IMR-90 (cell line): Measurements from ENCODE around the gene OR5H15. TPM values are rescaled to one million over a fixed set of nuclear protein-coding genes. Genes with fewer than 3 reads are reported as not detected.

Experiments used
- ATAC-seq: fragments of 200-7000 bp; cut with Tn5 transposase; 2 replicates; pipeline ENCODE4 v1.9.1; 2020; ENCODE audit warnings: low read depth, mild to moderate bottlenecking, moderate library complexity
- BruUV-seq: library from RNA; stranded (reverse); fragments of 400-500 nt; replicated peaks from 2 replicates; lab custom pipeline; 2021; lab: Mats Ljungman, UMichigan
- CTCF ChIA-PET: fragments of 300-600 bp; formaldehyde crosslinking; extraction: SDS; loops from one replicate; lab custom pipeline; 2021; ENCODE audit warnings: antibody characterized with exemption; lab: Yijun Ruan, JAX
- POLR2A ChIA-PET: fragments of 300-600 bp; sonication (Branson Sonifier 250); formaldehyde crosslinking; loops from one replicate; lab custom pipeline; 2022; ENCODE audit warnings: antibody characterized with exemption; ENCODE audit not compliant: unreplicated experiment; lab: Charles Lee
- DNase-seq: peaks from one replicate; pipeline ENCODE4 v3.0.0; 2013
- H2AFZ ChIP-seq: replicated peaks from 2 replicates; pipeline ENCODE3; 2013; ENCODE audit warnings: low read length, mild to moderate bottlenecking; ENCODE audit not compliant: poor library complexity
- H2AK5ac ChIP-seq: 2 replicates; pipeline ENCODE4 v1.6.1; 2013; ENCODE audit warnings: low read depth, low read length, inconsistent platforms
- H2AK9ac ChIP-seq: replicated peaks from 2 replicates; pipeline ENCODE3; 2013; ENCODE audit warnings: mild to moderate bottlenecking, low read depth, low read length, moderate library complexity; ENCODE audit not compliant: poor library complexity
- H2BK120ac ChIP-seq: 2 replicates; pipeline ENCODE4 v1.6.1; 2013; ENCODE audit warnings: low read depth, low read length, inconsistent platforms
- H2BK15ac ChIP-seq: 3 replicates; pipeline ENCODE4 v1.6.1; 2013; ENCODE audit warnings: low read depth, low read length, inconsistent platforms
- H2BK20ac ChIP-seq: 2 replicates; pipeline ENCODE4 v1.6.1; 2013; ENCODE audit warnings: low read depth, mild to moderate bottlenecking, inconsistent platforms, low read length, moderate library complexity
- H2BK5ac ChIP-seq: 2 replicates; pipeline ENCODE4 v1.6.1; 2013; ENCODE audit warnings: mild to moderate bottlenecking, low read depth, low read length, inconsistent platforms; ENCODE audit not compliant: poor library complexity, severe bottlenecking
- H3K14ac ChIP-seq: replicated peaks from 2 replicates; pipeline ENCODE4 v1.6.1; 2013; ENCODE audit warnings: low read depth, low read length, inconsistent platforms
- H3K18ac ChIP-seq: 2 replicates; pipeline ENCODE4 v1.6.1; 2013; ENCODE audit warnings: low read depth, low read length, control low read depth
- H3K23ac ChIP-seq: 2 replicates; pipeline ENCODE4 v1.6.1; 2013; ENCODE audit warnings: low read depth, low read length, inconsistent platforms
- H3K27ac ChIP-seq: 2 replicates; pipeline ENCODE4 v1.5.1; 2013; ENCODE audit warnings: mild to moderate bottlenecking, control low read depth, low read length; ENCODE audit not compliant: insufficient read depth
- H3K27me3 ChIP-seq: 2 replicates; pipeline ENCODE4 v1.6.1; 2013; ENCODE audit warnings: low read length; ENCODE audit not compliant: control insufficient read depth, insufficient read depth
- H3K36me3 ChIP-seq: 2 replicates; pipeline ENCODE4 v1.6.1; 2013; ENCODE audit warnings: low read length, mixed read lengths; ENCODE audit not compliant: control insufficient read depth, insufficient read depth
- H3K4ac ChIP-seq: 2 replicates; pipeline ENCODE4 v1.6.1; 2013; ENCODE audit warnings: low read depth, low read length, inconsistent platforms
- H3K4me1 ChIP-seq: 2 replicates; pipeline ENCODE4 v1.6.1; 2013; ENCODE audit warnings: low read length, mixed read lengths; ENCODE audit not compliant: control insufficient read depth, insufficient read depth
- H3K4me2 ChIP-seq: 2 replicates; pipeline ENCODE4 v1.6.1; 2013; ENCODE audit warnings: low read depth, mild to moderate bottlenecking, control low read depth, low read length, moderate library complexity
- H3K4me3 ChIP-seq: 2 replicates; pipeline ENCODE4 v1.5.1; 2013; ENCODE audit warnings: low read depth, mild to moderate bottlenecking, control low read depth, low read length, moderate library complexity; ENCODE audit not compliant: insufficient read depth
- H3K56ac ChIP-seq: 2 replicates; pipeline ENCODE4 v1.6.1; 2013; ENCODE audit warnings: low read length, inconsistent platforms; ENCODE audit not compliant: insufficient read depth; ENCODE audit errors: extremely low read depth
- H3K79me1 ChIP-seq, 2 experiments: 2 replicates each; pipeline ENCODE4 v1.6.1; 2013; ENCODE audit warnings: low read length in 2 of 2, inconsistent platforms in 1 of 2, low read depth in 1 of 2
- H3K9ac ChIP-seq: 2 replicates; pipeline ENCODE4 v1.6.1; 2013; ENCODE audit warnings: low read depth, low read length, control low read depth
- H3K9me1 ChIP-seq: 2 replicates; pipeline ENCODE4 v1.6.1; 2013; ENCODE audit warnings: low read length, inconsistent platforms; ENCODE audit not compliant: insufficient read depth
- H3K9me3 ChIP-seq: 2 replicates; pipeline ENCODE4 v1.6.1; 2013; ENCODE audit warnings: low read length; ENCODE audit not compliant: control insufficient read depth, insufficient read depth
- H4K20me1 ChIP-seq: 2 replicates; pipeline ENCODE4 v1.6.1; 2013; ENCODE audit warnings: low read length, inconsistent platforms; ENCODE audit not compliant: insufficient read depth
- H4K5ac ChIP-seq: 2 replicates; pipeline ENCODE4 v1.6.1; 2013; ENCODE audit warnings: mild to moderate bottlenecking, low read depth, low read length, control low read depth
- H4K8ac ChIP-seq, 2 experiments: 2 replicates each; pipeline ENCODE4 v1.6.1; 2013; ENCODE audit warnings: low read depth in 2 of 2, low read length in 2 of 2, control low read depth in 1 of 2, inconsistent platforms in 1 of 2
- H4K91ac ChIP-seq: 2 replicates; pipeline ENCODE4 v1.6.1; 2013; ENCODE audit warnings: low read depth, low read length, inconsistent platforms; ENCODE audit not compliant: insufficient read depth
- BHLHE40 ChIP-seq: fragments of 150-350 bp; IDR thresholded peaks from 2 replicates; pipeline ENCODE4 v1.6.1; 2016; ENCODE audit warnings: mild to moderate bottlenecking, low read depth, low read length
- MAFK ChIP-seq: IDR thresholded peaks from 2 replicates; pipeline ENCODE4 v1.6.1; 2012; ENCODE audit warnings: low read depth, low read length, improper control_type of control experiment
- MAZ ChIP-seq: IDR thresholded peaks from 2 replicates; pipeline ENCODE4 v1.6.1; 2012; ENCODE audit warnings: low read depth, mild to moderate bottlenecking, low read length, improper control_type of control experiment, moderate library complexity, borderline replicate concordance
- POLR2A ChIP-seq: IDR thresholded peaks from 2 replicates; pipeline ENCODE4 v1.6.1; 2012; ENCODE audit warnings: mild to moderate bottlenecking, low read depth, low read length
- RCOR1 ChIP-seq: IDR thresholded peaks from 2 replicates; pipeline ENCODE4 v1.6.1; 2012; ENCODE audit warnings: mild to moderate bottlenecking, low read length, improper control_type of control experiment; ENCODE audit not compliant: insufficient replicate concordance
- WGBS, 2 experiments: methylation state at CpG; one replicate each; pipeline versions ENCODE4 v1.1.5 to v1.1.7; 2013; ENCODE audit warnings: missing lambda C conversion rate in 2 of 2; ENCODE audit not compliant: insufficient read length in 1 of 2; ENCODE audit errors: extremely low coverage in 2 of 2; 5-methylcytosine and 5-hydroxymethylcytosine counted together
- dilution Hi-C: fragments of 300-500 bp; cut with HindIII; formaldehyde crosslinking; loops from one replicate; pipeline ENCODE4 v1.14.3; 2018; ENCODE audit warnings: low sequenced_read_pairs; ENCODE audit not compliant: unreplicated experiment
- in situ Hi-C: fragments of 300-500 bp; cut with MboI; formaldehyde crosslinking; loops from 3 replicates; pipeline ENCODE4 v1.14.3; 2019; ENCODE audit warnings: low sequenced_read_pairs, inconsistent platforms, mixed read lengths
- intact Hi-C: fragments of 100-400 bp; cut with micrococcal nuclease; formaldehyde crosslinking; loops from 2 replicates; pipeline ENCODE4 v1.10.0; 2022
- polyA plus RNA-seq, 3 experiments: library from polyadenylated mRNA; depleted of rRNA; stranded (reverse); fragments of >200 nt; gene quantifications; 2 replicates each; pipeline ENCODE4 v1.2.3, GENCODE V29; 2012; ENCODE audit warnings: low replicate concordance in 1 of 3
- total RNA-seq: library from RNA; depleted of rRNA; stranded (reverse); fragments of >200 nt; gene quantifications from 2 replicates; pipeline ENCODE4 v1.2.3, GENCODE V29; 2012

Gene OR5H15
- total and polyA plus RNA-seq, 2 of the 4 experiments (the other 2 are of a cell fraction): not detected

- H2BK15ac ChIP-seq: no peak overlapping the region
- ChIA-PET POLR2A (no interaction called here), CTCF (no interaction called here)
- no peak overlapping the region for H2AFZ ChIP-seq
- no peak overlapping the region for H4K8ac ChIP-seq
- H3K9ac ChIP-seq: no peak overlapping the region
- no TSS peak for BruUV-seq
- no peak overlapping the region for H3K18ac ChIP-seq
- no peak overlapping the region for H4K5ac ChIP-seq
- no peaks in the 10 kb centered on the region for H3K9me1 ChIP-seq
- H2AK9ac ChIP-seq: no peak overlapping the region
- no peaks in the 10 kb centered on the region for H3K79me1 ChIP-seq
- no peak for DNase-seq
- ATAC-seq: no peak
- no peak overlapping the region for H3K56ac ChIP-seq
- no peaks in the 10 kb centered on the region for H3K9me3 ChIP-seq
- dilution Hi-C loops (no loop called here), intact Hi-C loops (no loop called here), in situ Hi-C loops (no loop called here)
- no peak overlapping the region for H3K4me2 ChIP-seq
- H4K91ac ChIP-seq: no peak overlapping the region
- no peak overlapping the region for H2BK20ac ChIP-seq
- no peak overlapping the region for H3K14ac ChIP-seq
- no peak overlapping the region for H3K4me3 ChIP-seq
- no peak overlapping the region for H3K4ac ChIP-seq
- H2BK120ac ChIP-seq: no peak overlapping the region
- WGBS, 2 experiments: no CpG with 5 or more reads among the region's 2 CpGs
- H3K27ac ChIP-seq: no peak overlapping the region
- no peak overlapping the region for H2BK5ac ChIP-seq
- no peaks in the 10 kb centered on the region for H4K20me1 ChIP-seq
- no peaks in the 10 kb centered on the region for H3K27me3 ChIP-seq
- H3K4me1 ChIP-seq: no peaks in the 10 kb centered on the region
- TF ChIP-seq RCOR1: no peak
- TF ChIP-seq MAZ: no peak
- TF ChIP-seq BHLHE40: no peak
- no peak for TF ChIP-seq POLR2A
- TF ChIP-seq MAFK: no peak
- no peaks in the 10 kb centered on the region for H3K36me3 ChIP-seq
- no peak overlapping the region for H3K23ac ChIP-seq
- H2AK5ac ChIP-seq: no peak overlapping the region
Measured at GRCh38 chr3:98209244-98209643, 42.7 kb downstream of the OR5H15 start.
